WTC11 (cell line): ENCODE results near the gene SRCIN1. TPM values are rescaled to one million over a fixed set of nuclear protein-coding genes. Genes with fewer than 3 reads are reported as not detected.

ENCODE experiments used
- ATAC-seq: fragments of 200-7000 bp; cut with Tn5 transposase; 2 replicates; pipeline ENCODE4 v1.10.0; 2021; ENCODE audit warnings: mild to moderate bottlenecking, moderate library complexity
- CTCF ChIA-PET: fragments of 300-600 bp; sonication (Branson Sonifier 250); formaldehyde crosslinking; loops from one replicate; lab custom pipeline; 2021; ENCODE audit warnings: antibody characterized with exemption; lab: Charles Lee
- POLR2A ChIA-PET: fragments of 350-600 bp; sonication (Branson Sonifier 250); formaldehyde crosslinking; loops from one replicate; lab custom pipeline; 2021; ENCODE audit warnings: antibody characterized with exemption; lab: Charles Lee
- DNase-seq: peaks from one replicate; pipeline ENCODE4 v3.0.0; 2021; ENCODE audit warnings: low spot score
- H3K27ac Mint-ChIP-seq: 2 replicates; pipeline ENCODE4 v1.8.0; 2021; ENCODE audit warnings: mixed read lengths
- H3K27me3 Mint-ChIP-seq: 2 replicates; pipeline ENCODE4 v1.8.0; 2021; ENCODE audit warnings: low read depth, mild to moderate bottlenecking, moderate library complexity, mixed read lengths
- H3K36me3 Mint-ChIP-seq: 2 replicates; pipeline ENCODE4 v1.8.0; 2021; ENCODE audit warnings: mixed read lengths
- H3K4me1 Mint-ChIP-seq: 2 replicates; pipeline ENCODE4 v1.8.0; 2022; ENCODE audit warnings: mixed read lengths
- H3K4me3 Mint-ChIP-seq: 2 replicates; pipeline ENCODE4 v1.8.0; 2021; ENCODE audit warnings: mild to moderate bottlenecking, moderate library complexity, mixed read lengths
- H3K9me3 Mint-ChIP-seq: 2 replicates; pipeline ENCODE4 v1.8.0; 2021; ENCODE audit warnings: mixed read lengths
- ATF1 ChIP-seq: sonication (generic); formaldehyde crosslinking; IDR thresholded peaks from 2 replicates; pipeline ENCODE4 v1.8.1; 2023; ENCODE audit warnings: mild to moderate bottlenecking, moderate library complexity, missing genetic modification reagents
- ETV6 ChIP-seq: sonication (generic); formaldehyde crosslinking; IDR thresholded peaks from 2 replicates; pipeline ENCODE4 v1.8.1; 2022; ENCODE audit warnings: mild to moderate bottlenecking, missing genetic modification reagents
- GRHL2 ChIP-seq: fragments of 250-450 bp; sonication (Bioruptor Pico); IDR thresholded peaks from 2 replicates; pipeline ENCODE4 v1.8.0; 2022; ENCODE audit warnings: mild to moderate bottlenecking, moderate library complexity; ENCODE audit not compliant: insufficient replicate concordance, severe bottlenecking
- GTF2I ChIP-seq: fragments of 250-450 bp; sonication (Bioruptor Pico); conservative IDR thresholded peaks from 2 replicates; pipeline ENCODE4 v1.4.0; 2021; ENCODE audit warnings: mild to moderate bottlenecking
- HMGA2 ChIP-seq: fragments of 250-450 bp; sonication (Bioruptor Pico); IDR thresholded peaks from 2 replicates; pipeline ENCODE4 v1.4.0; 2021; ENCODE audit warnings: mild to moderate bottlenecking, moderate library complexity
- IRF2 ChIP-seq: sonication (generic); formaldehyde crosslinking; IDR thresholded peaks from 2 replicates; pipeline ENCODE4 v1.8.0; 2022; ENCODE audit warnings: low read depth, missing genetic modification reagents, borderline replicate concordance
- MYBL2 ChIP-seq: sonication (generic); formaldehyde crosslinking; IDR thresholded peaks from 2 replicates; pipeline ENCODE4 v1.8.1; 2023; ENCODE audit warnings: mild to moderate bottlenecking, moderate library complexity, missing genetic modification reagents
- NR3C1 ChIP-seq: sonication (generic); formaldehyde crosslinking; conservative IDR thresholded peaks from 2 replicates; pipeline ENCODE4 v1.8.1; 2023; ENCODE audit warnings: low read depth, mild to moderate bottlenecking, missing genetic modification reagents
- OVOL2 ChIP-seq: fragments of 250-450 bp; sonication (Bioruptor Pico); IDR thresholded peaks from 2 replicates; pipeline ENCODE4 v1.9.0; 2021; ENCODE audit warnings: mild to moderate bottlenecking, borderline replicate concordance
- PRRX2 ChIP-seq: fragments of 250-450 bp; sonication (Bioruptor Pico); IDR thresholded peaks from 2 replicates; pipeline ENCODE4 v1.8.0; 2021; ENCODE audit warnings: mild to moderate bottlenecking
- SMAD4 ChIP-seq: sonication (generic); formaldehyde crosslinking; IDR thresholded peaks from 2 replicates; pipeline ENCODE4 v1.8.0; 2022; ENCODE audit warnings: mild to moderate bottlenecking, missing genetic modification reagents
- ZNF263 ChIP-seq: sonication (generic); formaldehyde crosslinking; IDR thresholded peaks from 2 replicates; pipeline ENCODE4 v1.8.1; 2022; ENCODE audit warnings: low read depth, mild to moderate bottlenecking, moderate library complexity, missing genetic modification reagents
- ZNF396 ChIP-seq: fragments of 250-450 bp; sonication (Bioruptor Pico); IDR thresholded peaks from 2 replicates; pipeline ENCODE4 v1.8.0; 2021; ENCODE audit warnings: mild to moderate bottlenecking, moderate library complexity, borderline replicate concordance
- ZNF416 ChIP-seq: fragments of 250-450 bp; sonication (Bioruptor Pico); IDR thresholded peaks from 2 replicates; pipeline ENCODE4 v1.9.0; 2021; ENCODE audit warnings: mild to moderate bottlenecking, inconsistent platforms
- total RNA-seq: library from RNA; stranded (reverse); gene quantifications from 3 replicates; pipeline ENCODE4 v1.2.3, GENCODE V29; 2021
- TF ChIP-seq, protein P1 (sequence below): sonication (generic); formaldehyde crosslinking; IDR thresholded peaks from 2 replicates; pipeline ENCODE4 v1.8.0; 2022; ENCODE audit warnings: mild to moderate bottlenecking, missing genetic modification reagents
- TF ChIP-seq, protein P2 (sequence below): sonication (generic); formaldehyde crosslinking; IDR thresholded peaks from 2 replicates; pipeline ENCODE4 v1.8.1; 2023; ENCODE audit warnings: mild to moderate bottlenecking, missing genetic modification reagents
- TF ChIP-seq, protein P3 (sequence below): fragments of 250-450 bp; sonication (Bioruptor Pico); conservative IDR thresholded peaks from 2 replicates; pipeline ENCODE4 v1.9.0; 2021; ENCODE audit warnings: mild to moderate bottlenecking
- TF ChIP-seq, protein P4 (sequence below): sonication (generic); formaldehyde crosslinking; IDR thresholded peaks from 2 replicates; pipeline ENCODE4 v1.8.0; 2023; ENCODE audit warnings: mild to moderate bottlenecking, missing genetic modification reagents
- TF ChIP-seq, protein P5 (sequence below): sonication (generic); formaldehyde crosslinking; IDR thresholded peaks from 2 replicates; pipeline ENCODE4 v1.8.1; 2023; ENCODE audit warnings: mild to moderate bottlenecking, missing genetic modification reagents
- TF ChIP-seq, protein P6 (sequence below): sonication (generic); formaldehyde crosslinking; IDR thresholded peaks from 2 replicates; pipeline ENCODE4 v1.8.1; 2023; ENCODE audit warnings: mild to moderate bottlenecking, missing genetic modification reagents, moderate library complexity
- TF ChIP-seq, protein P7 (sequence below): sonication (generic); formaldehyde crosslinking; IDR thresholded peaks from 2 replicates; pipeline ENCODE4 v1.8.1; 2023; ENCODE audit warnings: mild to moderate bottlenecking, missing genetic modification reagents, borderline replicate concordance

SRCIN1 gene
- total RNA-seq, 1 experiment from 2014 or later = 17.3 TPM

DNA sequence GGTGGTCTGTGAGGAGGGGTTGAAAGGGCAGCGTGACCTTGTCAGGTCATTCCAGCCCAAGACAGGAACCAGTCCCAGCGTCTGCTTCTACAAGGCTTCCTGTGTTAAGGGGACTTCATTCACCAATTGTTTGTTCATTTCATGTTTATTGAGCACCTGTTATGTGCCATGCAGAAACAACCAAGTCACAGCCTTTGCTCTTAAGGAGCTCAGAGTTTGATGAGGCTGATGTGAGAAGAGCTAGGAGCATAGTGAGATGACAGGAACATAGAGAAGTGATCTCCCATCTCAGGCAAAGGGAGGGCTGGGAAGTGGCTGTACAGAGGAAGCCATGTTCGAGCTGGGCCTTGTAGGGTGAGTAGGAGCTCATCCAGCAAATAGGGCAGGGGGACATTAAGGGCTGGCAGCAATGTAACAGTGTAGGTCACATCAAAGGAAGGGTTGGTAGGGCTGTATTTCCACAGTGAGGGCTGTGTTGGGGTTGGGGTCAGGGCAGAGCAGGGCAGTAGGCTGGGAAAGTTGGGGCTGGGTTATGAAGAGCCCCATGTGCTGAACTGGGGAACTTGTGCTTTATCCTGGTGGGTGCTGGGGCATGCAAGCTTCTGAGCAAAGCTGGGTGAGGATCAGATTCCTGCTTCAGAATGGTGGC lies 97.7 kb downstream of the SRCIN1 start (continued):
- TF ChIP-seq, protein P1, sequence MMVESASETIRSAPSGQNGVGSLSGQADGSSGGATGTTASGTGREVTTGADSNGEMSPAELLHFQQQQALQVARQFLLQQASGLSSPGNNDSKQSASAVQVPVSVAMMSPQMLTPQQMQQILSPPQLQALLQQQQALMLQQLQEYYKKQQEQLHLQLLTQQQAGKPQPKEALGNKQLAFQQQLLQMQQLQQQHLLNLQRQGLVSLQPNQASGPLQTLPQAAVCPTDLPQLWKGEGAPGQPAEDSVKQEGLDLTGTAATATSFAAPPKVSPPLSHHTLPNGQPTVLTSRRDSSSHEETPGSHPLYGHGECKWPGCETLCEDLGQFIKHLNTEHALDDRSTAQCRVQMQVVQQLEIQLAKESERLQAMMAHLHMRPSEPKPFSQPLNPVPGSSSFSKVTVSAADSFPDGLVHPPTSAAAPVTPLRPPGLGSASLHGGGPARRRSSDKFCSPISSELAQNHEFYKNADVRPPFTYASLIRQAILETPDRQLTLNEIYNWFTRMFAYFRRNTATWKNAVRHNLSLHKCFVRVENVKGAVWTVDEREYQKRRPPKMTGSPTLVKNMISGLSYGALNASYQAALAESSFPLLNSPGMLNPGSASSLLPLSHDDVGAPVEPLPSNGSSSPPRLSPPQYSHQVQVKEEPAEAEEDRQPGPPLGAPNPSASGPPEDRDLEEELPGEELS (CRISPR knock-in tag) = no peak
- TF ChIP-seq ATF1 (no peak), SMAD4 (no peak)

DNA sequence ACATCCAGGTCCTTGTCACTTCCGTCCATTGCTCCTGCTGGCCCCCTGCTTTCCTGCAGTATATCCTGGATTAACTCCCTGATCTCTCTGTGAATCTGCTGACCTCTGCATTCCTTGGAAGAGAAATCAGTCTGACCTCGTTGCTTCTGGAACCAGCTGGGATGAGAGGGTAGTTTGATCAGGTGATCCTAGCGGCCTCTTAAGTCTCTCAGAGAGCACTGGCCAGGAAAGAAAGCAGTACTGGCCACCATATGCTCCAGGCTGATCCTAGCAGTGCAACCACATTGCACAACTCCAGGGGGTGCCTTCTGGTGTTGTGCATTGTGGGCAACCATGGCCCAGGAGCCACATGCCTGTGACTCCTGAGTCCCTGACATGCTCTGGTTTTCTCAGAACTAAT lies 98.3 kb downstream of the SRCIN1 start:
- ATAC-seq = no peak
- H3K36me3 Mint-ChIP-seq = peaks cover 21% of the 10 kb centered on the region
- TF ChIP-seq ZNF416 (CRISPR knock-in tag) (no peak), SMAD4 (no peak), GTF2I (CRISPR knock-in tag) (no peak), PRRX2 (no peak), NR3C1 (CRISPR knock-in tag) (no peak), HMGA2 (CRISPR knock-in tag) (no peak), MYBL2 (CRISPR knock-in tag) (no peak), GRHL2 (CRISPR knock-in tag) (no peak), ZNF396 (CRISPR knock-in tag) (no peak), OVOL2 (CRISPR knock-in tag) (no peak), ETV6 (CRISPR knock-in tag) (no peak), ZNF263 (CRISPR knock-in tag) (no peak), IRF2 (CRISPR knock-in tag) (no peak)
- TF ChIP-seq, protein P2, sequence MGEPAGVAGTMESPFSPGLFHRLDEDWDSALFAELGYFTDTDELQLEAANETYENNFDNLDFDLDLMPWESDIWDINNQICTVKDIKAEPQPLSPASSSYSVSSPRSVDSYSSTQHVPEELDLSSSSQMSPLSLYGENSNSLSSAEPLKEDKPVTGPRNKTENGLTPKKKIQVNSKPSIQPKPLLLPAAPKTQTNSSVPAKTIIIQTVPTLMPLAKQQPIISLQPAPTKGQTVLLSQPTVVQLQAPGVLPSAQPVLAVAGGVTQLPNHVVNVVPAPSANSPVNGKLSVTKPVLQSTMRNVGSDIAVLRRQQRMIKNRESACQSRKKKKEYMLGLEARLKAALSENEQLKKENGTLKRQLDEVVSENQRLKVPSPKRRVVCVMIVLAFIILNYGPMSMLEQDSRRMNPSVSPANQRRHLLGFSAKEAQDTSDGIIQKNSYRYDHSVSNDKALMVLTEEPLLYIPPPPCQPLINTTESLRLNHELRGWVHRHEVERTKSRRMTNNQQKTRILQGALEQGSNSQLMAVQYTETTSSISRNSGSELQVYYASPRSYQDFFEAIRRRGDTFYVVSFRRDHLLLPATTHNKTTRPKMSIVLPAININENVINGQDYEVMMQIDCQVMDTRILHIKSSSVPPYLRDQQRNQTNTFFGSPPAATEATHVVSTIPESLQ (CRISPR knock-in tag) = no peak
- TF ChIP-seq, protein P3, sequence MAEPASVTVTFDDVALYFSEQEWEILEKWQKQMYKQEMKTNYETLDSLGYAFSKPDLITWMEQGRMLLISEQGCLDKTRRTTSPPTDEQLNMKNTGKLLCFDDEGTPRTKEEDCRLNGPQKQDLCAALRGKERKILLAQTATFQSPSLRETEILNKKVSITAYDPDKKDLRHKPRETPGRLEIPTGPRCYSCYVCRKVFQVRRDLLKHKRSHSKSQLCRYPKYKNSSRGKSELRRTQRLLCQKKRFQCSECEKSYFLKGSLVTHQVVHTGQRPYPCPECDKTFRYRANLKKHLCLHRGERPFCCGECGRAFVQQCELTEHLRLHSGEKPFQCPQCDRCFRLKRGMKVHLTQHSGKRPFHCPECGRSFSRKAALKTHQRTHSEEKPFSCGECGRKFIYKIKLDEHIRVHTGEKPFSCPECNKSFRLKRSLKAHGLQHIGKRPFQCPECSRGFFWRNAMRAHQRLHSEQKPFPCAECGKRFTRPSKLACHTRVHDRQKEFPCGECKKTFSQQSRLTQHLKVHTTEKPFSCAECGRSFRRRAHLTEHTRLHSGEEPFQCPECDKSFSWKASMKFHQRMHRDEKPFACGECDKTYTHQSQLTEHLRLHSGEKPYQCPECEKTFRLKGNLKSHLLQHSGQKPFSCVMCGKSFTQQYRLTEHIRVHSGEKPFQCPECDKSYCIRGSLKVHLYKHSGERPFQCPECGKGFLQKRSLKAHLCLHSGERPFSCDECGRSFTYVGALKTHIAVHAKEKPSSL (CRISPR knock-in tag) = no peak
- TF ChIP-seq, protein P4, sequence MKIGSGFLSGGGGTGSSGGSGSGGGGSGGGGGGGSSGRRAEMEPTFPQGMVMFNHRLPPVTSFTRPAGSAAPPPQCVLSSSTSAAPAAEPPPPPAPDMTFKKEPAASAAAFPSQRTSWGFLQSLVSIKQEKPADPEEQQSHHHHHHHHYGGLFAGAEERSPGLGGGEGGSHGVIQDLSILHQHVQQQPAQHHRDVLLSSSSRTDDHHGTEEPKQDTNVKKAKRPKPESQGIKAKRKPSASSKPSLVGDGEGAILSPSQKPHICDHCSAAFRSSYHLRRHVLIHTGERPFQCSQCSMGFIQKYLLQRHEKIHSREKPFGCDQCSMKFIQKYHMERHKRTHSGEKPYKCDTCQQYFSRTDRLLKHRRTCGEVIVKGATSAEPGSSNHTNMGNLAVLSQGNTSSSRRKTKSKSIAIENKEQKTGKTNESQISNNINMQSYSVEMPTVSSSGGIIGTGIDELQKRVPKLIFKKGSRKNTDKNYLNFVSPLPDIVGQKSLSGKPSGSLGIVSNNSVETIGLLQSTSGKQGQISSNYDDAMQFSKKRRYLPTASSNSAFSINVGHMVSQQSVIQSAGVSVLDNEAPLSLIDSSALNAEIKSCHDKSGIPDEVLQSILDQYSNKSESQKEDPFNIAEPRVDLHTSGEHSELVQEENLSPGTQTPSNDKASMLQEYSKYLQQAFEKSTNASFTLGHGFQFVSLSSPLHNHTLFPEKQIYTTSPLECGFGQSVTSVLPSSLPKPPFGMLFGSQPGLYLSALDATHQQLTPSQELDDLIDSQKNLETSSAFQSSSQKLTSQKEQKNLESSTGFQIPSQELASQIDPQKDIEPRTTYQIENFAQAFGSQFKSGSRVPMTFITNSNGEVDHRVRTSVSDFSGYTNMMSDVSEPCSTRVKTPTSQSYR (CRISPR knock-in tag) = no peak
- TF ChIP-seq, protein P5, sequence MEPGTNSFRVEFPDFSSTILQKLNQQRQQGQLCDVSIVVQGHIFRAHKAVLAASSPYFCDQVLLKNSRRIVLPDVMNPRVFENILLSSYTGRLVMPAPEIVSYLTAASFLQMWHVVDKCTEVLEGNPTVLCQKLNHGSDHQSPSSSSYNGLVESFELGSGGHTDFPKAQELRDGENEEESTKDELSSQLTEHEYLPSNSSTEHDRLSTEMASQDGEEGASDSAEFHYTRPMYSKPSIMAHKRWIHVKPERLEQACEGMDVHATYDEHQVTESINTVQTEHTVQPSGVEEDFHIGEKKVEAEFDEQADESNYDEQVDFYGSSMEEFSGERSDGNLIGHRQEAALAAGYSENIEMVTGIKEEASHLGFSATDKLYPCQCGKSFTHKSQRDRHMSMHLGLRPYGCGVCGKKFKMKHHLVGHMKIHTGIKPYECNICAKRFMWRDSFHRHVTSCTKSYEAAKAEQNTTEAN (CRISPR knock-in tag) = no peak
- TF ChIP-seq, protein P6, sequence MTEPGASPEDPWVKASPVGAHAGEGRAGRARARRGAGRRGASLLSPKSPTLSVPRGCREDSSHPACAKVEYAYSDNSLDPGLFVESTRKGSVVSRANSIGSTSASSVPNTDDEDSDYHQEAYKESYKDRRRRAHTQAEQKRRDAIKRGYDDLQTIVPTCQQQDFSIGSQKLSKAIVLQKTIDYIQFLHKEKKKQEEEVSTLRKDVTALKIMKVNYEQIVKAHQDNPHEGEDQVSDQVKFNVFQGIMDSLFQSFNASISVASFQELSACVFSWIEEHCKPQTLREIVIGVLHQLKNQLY = no peak
- TF ChIP-seq, protein P7, sequence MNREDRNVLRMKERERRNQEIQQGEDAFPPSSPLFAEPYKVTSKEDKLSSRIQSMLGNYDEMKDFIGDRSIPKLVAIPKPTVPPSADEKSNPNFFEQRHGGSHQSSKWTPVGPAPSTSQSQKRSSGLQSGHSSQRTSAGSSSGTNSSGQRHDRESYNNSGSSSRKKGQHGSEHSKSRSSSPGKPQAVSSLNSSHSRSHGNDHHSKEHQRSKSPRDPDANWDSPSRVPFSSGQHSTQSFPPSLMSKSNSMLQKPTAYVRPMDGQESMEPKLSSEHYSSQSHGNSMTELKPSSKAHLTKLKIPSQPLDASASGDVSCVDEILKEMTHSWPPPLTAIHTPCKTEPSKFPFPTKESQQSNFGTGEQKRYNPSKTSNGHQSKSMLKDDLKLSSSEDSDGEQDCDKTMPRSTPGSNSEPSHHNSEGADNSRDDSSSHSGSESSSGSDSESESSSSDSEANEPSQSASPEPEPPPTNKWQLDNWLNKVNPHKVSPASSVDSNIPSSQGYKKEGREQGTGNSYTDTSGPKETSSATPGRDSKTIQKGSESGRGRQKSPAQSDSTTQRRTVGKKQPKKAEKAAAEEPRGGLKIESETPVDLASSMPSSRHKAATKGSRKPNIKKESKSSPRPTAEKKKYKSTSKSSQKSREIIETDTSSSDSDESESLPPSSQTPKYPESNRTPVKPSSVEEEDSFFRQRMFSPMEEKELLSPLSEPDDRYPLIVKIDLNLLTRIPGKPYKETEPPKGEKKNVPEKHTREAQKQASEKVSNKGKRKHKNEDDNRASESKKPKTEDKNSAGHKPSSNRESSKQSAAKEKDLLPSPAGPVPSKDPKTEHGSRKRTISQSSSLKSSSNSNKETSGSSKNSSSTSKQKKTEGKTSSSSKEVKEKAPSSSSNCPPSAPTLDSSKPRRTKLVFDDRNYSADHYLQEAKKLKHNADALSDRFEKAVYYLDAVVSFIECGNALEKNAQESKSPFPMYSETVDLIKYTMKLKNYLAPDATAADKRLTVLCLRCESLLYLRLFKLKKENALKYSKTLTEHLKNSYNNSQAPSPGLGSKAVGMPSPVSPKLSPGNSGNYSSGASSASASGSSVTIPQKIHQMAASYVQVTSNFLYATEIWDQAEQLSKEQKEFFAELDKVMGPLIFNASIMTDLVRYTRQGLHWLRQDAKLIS = no peak
- TF ChIP-seq, all 79 proteins: peak for 0
- no peak for DNase-seq
- CTCF ChIA-PET = interaction anchor here (1.1 to 7.3 kb wide), 7 partner anchors 11 to 161 kb away, joined by 3 to 74 read pairs (median 31); partner anchors contain the start of gene SRCIN1
- Mint-ChIP-seq H3K27me3 (peaks cover 30% of the 10 kb centered on the region), H3K4me3 (no peak overlapping the region), H3K9me3 (no peaks in the 10 kb centered on the region), H3K27ac (peak overlapping the region; percentile 63), H3K4me1 (peaks cover 33% of the 10 kb centered on the region)
- POLR2A ChIA-PET = interaction anchor here (1.2 kb wide), 1 partner anchor 51 kb away, joined by 3 read pairs; no protein-coding TSS in a partner anchor
